NB4 (cell line): ENCODE results near the gene CRAMP1.

ENCODE experiments used
- CTCF ChIP-seq: IDR thresholded peaks from one replicate; pipeline ENCODE4 v1.5.1; 2012; ENCODE audit warnings: low read depth, low read length
- MYC ChIP-seq: IDR thresholded peaks from 2 replicates; pipeline ENCODE4 v1.6.1; 2011; ENCODE audit warnings: low read depth, low read length
- TF ChIP-seq, protein P1 (sequence below): IDR thresholded peaks from 2 replicates; pipeline ENCODE4 v1.6.1; 2011; ENCODE audit warnings: low read depth, low read length

GRCh38 chr16:1654505-1655268 lies 42.5 kb downstream of the CRAMP1 start:
- no peak for TF ChIP-seq CTCF
- TF ChIP-seq, protein P1, sequence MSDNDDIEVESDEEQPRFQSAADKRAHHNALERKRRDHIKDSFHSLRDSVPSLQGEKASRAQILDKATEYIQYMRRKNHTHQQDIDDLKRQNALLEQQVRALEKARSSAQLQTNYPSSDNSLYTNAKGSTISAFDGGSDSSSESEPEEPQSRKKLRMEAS = no peak
- no peak for TF ChIP-seq MYC
